ENCODE results near the gene LGALSL.
"Not testable (repeated sequence)": the region's sequence is repeated elsewhere in the genome, so short reads cannot be mapped to it uniquely, and the experiment has no call there.

Gene LGALSL

GRCh38 chr2:64445970-64446369 is 8.0 kb upstream of the LGALSL start:
- not testable (repeated sequence) for DNase-seq

GRCh38 chr2:64447317-64448040 is 6.5 kb upstream of the LGALSL start:
- DNase-seq, result no peak

GRCh38 chr2:64448041-64448426 is 5.9 kb upstream of the LGALSL start:
- no peak for DNase-seq

GRCh38 chr2:64451051-64451450 is 2.9 kb upstream of the LGALSL start:
- DNase-seq, result no peak

GRCh38 chr2:64454386-64455332 is 697 bp downstream of the LGALSL start:
- DNase-seq, result peak; percentile 41

- DNase-seq, result no peak
Observed at GRCh38 chr2:64455545-64455944, 1.6 kb downstream of the LGALSL start.

- no peak for DNase-seq
Observed at GRCh38 chr2:64456293-64456692, 2.3 kb downstream of the LGALSL start.

- DNase-seq, result peak; percentile 9
Observed at GRCh38 chr2:64457524-64457923, 3.6 kb downstream of the LGALSL start.

- no peak for DNase-seq
Observed at GRCh38 chr2:64459575-64459974, 5.6 kb downstream of the LGALSL start.

GRCh38 chr2:64460330-64460729 is 6.4 kb downstream of the LGALSL start:
- no peak for DNase-seq

GRCh38 chr2:64461271-64462058 is 7.5 kb downstream of the LGALSL start:
- DNase-seq, result no peak

GRCh38 chr2:64462171-64462570 is 8.2 kb downstream of the LGALSL start:
- DNase-seq, result no peak

GRCh38 chr2:64462940-64463700 is 9.2 kb downstream of the LGALSL start:
- DNase-seq, result no peak

GRCh38 chr2:64463781-64464180 is 9.8 kb downstream of the LGALSL start:
- peak; percentile 29 for DNase-seq

- DNase-seq, result no peak
Observed at GRCh38 chr2:64466478-64467085, 12.6 kb downstream of the LGALSL start.

GRCh38 chr2:64467096-64467843 is 13.3 kb downstream of the LGALSL start:
- no peak for DNase-seq

- no peak for DNase-seq
Observed at GRCh38 chr2:64469261-64469660, 15.3 kb downstream of the LGALSL start.

- DNase-seq, result no peak
Observed at GRCh38 chr2:64470071-64470470, 16.1 kb downstream of the LGALSL start.

- DNase-seq, result peak; percentile 27
Observed at GRCh38 chr2:64470766-64471295, 16.9 kb downstream of the LGALSL start.

GRCh38 chr2:64471600-64471999 is 17.6 kb downstream of the LGALSL start:
- no peak for DNase-seq

GRCh38 chr2:64472881-64473280 is 18.9 kb downstream of the LGALSL start:
- DNase-seq, result no peak
